ENCODE measurements around the gene PSMD14.

DNA sequence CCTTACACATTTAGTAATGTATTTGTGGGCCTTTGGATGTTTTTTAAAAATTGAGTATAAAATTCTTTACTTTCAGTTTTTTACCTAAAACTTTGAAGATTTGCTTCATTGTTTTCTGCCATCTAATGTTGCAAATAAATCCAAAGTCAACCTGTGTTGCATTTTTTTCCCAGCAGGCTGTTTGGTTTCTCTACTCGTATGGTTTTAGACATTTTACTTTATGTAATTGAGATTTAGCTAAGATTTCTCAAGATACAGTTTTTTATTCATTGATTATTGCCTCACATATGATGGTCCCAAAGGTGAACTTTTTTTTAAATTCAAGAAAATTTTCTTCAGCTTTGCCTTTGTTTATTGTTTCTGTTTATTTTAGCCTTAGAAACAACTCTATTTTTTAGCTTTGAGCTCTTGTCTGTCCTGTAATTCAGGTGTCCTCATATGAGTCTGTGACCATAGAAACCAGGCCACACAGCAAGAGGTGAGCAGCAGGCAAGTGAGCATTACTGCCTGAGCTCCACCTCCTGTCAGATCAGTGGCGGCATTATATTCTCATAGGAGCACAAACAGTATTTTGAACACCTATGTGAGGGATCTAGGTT lies 54.4 kb downstream of the PSMD14 start:
- TF ChIP-seq POLR2A (IDR thresholded peaks at IDR 0.05) = no peak
- TF ChIP-seq, protein P1, sequence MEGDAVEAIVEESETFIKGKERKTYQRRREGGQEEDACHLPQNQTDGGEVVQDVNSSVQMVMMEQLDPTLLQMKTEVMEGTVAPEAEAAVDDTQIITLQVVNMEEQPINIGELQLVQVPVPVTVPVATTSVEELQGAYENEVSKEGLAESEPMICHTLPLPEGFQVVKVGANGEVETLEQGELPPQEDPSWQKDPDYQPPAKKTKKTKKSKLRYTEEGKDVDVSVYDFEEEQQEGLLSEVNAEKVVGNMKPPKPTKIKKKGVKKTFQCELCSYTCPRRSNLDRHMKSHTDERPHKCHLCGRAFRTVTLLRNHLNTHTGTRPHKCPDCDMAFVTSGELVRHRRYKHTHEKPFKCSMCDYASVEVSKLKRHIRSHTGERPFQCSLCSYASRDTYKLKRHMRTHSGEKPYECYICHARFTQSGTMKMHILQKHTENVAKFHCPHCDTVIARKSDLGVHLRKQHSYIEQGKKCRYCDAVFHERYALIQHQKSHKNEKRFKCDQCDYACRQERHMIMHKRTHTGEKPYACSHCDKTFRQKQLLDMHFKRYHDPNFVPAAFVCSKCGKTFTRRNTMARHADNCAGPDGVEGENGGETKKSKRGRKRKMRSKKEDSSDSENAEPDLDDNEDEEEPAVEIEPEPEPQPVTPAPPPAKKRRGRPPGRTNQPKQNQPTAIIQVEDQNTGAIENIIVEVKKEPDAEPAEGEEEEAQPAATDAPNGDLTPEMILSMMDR (IDR thresholded peaks at IDR 0.05) = no peak

Measured in body of pancreas (tissue), 4 donors.